Muscle of leg (tissue), 11 donors: ENCODE data around the gene SMARCD2. TPM values are rescaled to one million over a fixed set of nuclear protein-coding genes. Genes with fewer than 3 reads are reported as not detected.
A peak's percentile ranks its signal among the peaks of the same experiment; 100 is the strongest.

ENCODE experiments used
- DNase-seq: peaks from one replicate; pipeline ENCODE4 v3.0.0; 2013
- H3K27ac ChIP-seq: one replicate; pipeline ENCODE4 v1.5.1; 2013; ENCODE audit warnings: mild to moderate bottlenecking, low read length, control low read depth
- H3K27me3 ChIP-seq: one replicate; pipeline ENCODE4 v1.6.1; 2013; ENCODE audit warnings: low read length; ENCODE audit not compliant: control insufficient read depth, insufficient read depth
- H3K36me3 ChIP-seq: one replicate; pipeline ENCODE4 v1.6.1; 2013; ENCODE audit warnings: low read length; ENCODE audit not compliant: control insufficient read depth, insufficient read depth
- H3K4me1 ChIP-seq: one replicate; pipeline ENCODE4 v1.6.1; 2013; ENCODE audit warnings: low read length; ENCODE audit not compliant: control insufficient read depth, insufficient read depth
- H3K4me3 ChIP-seq: one replicate; pipeline ENCODE4 v1.5.1; 2013; ENCODE audit warnings: low read length, control low read depth
- H3K9me3 ChIP-seq: replicated peaks from 2 replicates; pipeline ENCODE4 v1.6.1; 2013; ENCODE audit warnings: low read depth, low read length; ENCODE audit not compliant: control insufficient read depth
- WGBS: methylation state at CpG from one replicate; pipeline ENCODE4 v1.1.5; 2013; ENCODE audit warnings: missing lambda C conversion rate; ENCODE audit not compliant: insufficient coverage; 5-methylcytosine and 5-hydroxymethylcytosine counted together
- polyA plus RNA-seq, 8 donors: library from polyadenylated mRNA; unstranded; fragments of 120-200 nt; gene quantifications; one replicate each; pipeline versions ENCODE4 v1.2.1 to v1.2.3, GENCODE V29; 2013; ENCODE audit warnings: inconsistent platforms in 1 of 8, low replicate concordance in 1 of 8; ENCODE audit not compliant: insufficient read length in 8 of 8, insufficient read depth in 1 of 8
- total RNA-seq: library from RNA; stranded (reverse); fragments of 120-200 nt; gene quantifications from one replicate; pipeline ENCODE4 v1.2.4, GENCODE V29; 2013

Gene SMARCD2
- total and polyA plus RNA-seq, 9 donors, result 24.5 to 41.9 (median 33.6) TPM

GRCh38 chr17:63833026-63833740 is 9.3 kb downstream of the SMARCD2 start:
- no peak overlapping the region for H3K4me3 ChIP-seq
- no peak for DNase-seq
- H3K4me1 ChIP-seq, result peaks cover 4% of the 10 kb centered on the region
- H3K27me3 ChIP-seq, result no peaks in the 10 kb centered on the region
- peaks cover 88% of the 10 kb centered on the region for H3K36me3 ChIP-seq
- no peak overlapping the region for H3K27ac ChIP-seq
- 76% methylated on average over 13 of the region's 14 CpGs for WGBS
- H3K9me3 ChIP-seq, result no peaks in the 10 kb centered on the region

- 68% methylated on average over 2 of the region's 2 CpGs for WGBS
- no peak overlapping the region for H3K27ac ChIP-seq
- no peaks in the 10 kb centered on the region for H3K9me3 ChIP-seq
- DNase-seq, result no peak
- peaks cover 5% of the 10 kb centered on the region for H3K4me1 ChIP-seq
- H3K27me3 ChIP-seq, result no peaks in the 10 kb centered on the region
- H3K4me3 ChIP-seq, result no peak overlapping the region
- H3K36me3 ChIP-seq, result peaks cover 82% of the 10 kb centered on the region
Observed at GRCh38 chr17:63832455-63832854, 10.0 kb downstream of the SMARCD2 start.

GRCh38 chr17:63832014-63832413 is 10.5 kb downstream of the SMARCD2 start:
- no peak for DNase-seq
- Histone ChIP-seq H3K9me3 (no peaks in the 10 kb centered on the region), H3K4me1 (peaks cover 5% of the 10 kb centered on the region), H3K36me3 (peaks cover 78% of the 10 kb centered on the region), H3K27me3 (no peaks in the 10 kb centered on the region), H3K27ac (no peak overlapping the region), H3K4me3 (no peak overlapping the region)
- 94% methylated on average over 2 of the region's 5 CpGs for WGBS

- H3K27ac ChIP-seq, result no peak overlapping the region
- H3K4me1 ChIP-seq, result peaks cover 5% of the 10 kb centered on the region
- H3K27me3 ChIP-seq, result no peaks in the 10 kb centered on the region
- 71% methylated on average over 3 of the region's 8 CpGs for WGBS
- DNase-seq, result no peak
- peaks cover 73% of the 10 kb centered on the region for H3K36me3 ChIP-seq
- H3K4me3 ChIP-seq, result no peak overlapping the region
- no peaks in the 10 kb centered on the region for H3K9me3 ChIP-seq
Observed at GRCh38 chr17:63831505-63831904, 11.0 kb downstream of the SMARCD2 start.

GRCh38 chr17:63830904-63831491 is 11.5 kb downstream of the SMARCD2 start:
- WGBS, result 85% methylated on average over 10 of the region's 15 CpGs
- Histone ChIP-seq H3K27me3 (no peaks in the 10 kb centered on the region), H3K4me3 (no peak overlapping the region), H3K4me1 (peaks cover 10% of the 10 kb centered on the region), H3K36me3 (peaks cover 71% of the 10 kb centered on the region), H3K27ac (no peak overlapping the region), H3K9me3 (no peaks in the 10 kb centered on the region)
- no peak for DNase-seq

- Histone ChIP-seq H3K36me3 (peaks cover 71% of the 10 kb centered on the region), H3K9me3 (no peaks in the 10 kb centered on the region), H3K4me1 (peaks cover 15% of the 10 kb centered on the region), H3K27me3 (no peaks in the 10 kb centered on the region), H3K4me3 (no peak overlapping the region), H3K27ac (no peak overlapping the region)
- WGBS, result 100% methylated on average over 2 of the region's 5 CpGs
- DNase-seq, result no peak
Observed at GRCh38 chr17:63830278-63830677, 12.2 kb downstream of the SMARCD2 start.

- no peak overlapping the region for H3K27ac ChIP-seq
- peaks cover 71% of the 10 kb centered on the region for H3K36me3 ChIP-seq
- H3K9me3 ChIP-seq, result no peaks in the 10 kb centered on the region
- H3K4me3 ChIP-seq, result no peak overlapping the region
- H3K4me1 ChIP-seq, result peaks cover 15% of the 10 kb centered on the region
- WGBS, result 100% methylated on average over 1 of the region's 3 CpGs
- no peak for DNase-seq
- H3K27me3 ChIP-seq, result no peaks in the 10 kb centered on the region
Observed at GRCh38 chr17:63828936-63829335, 13.5 kb downstream of the SMARCD2 start.

GRCh38 chr17:63827801-63828221 is 14.7 kb downstream of the SMARCD2 start:
- Histone ChIP-seq H3K27me3 (no peaks in the 10 kb centered on the region), H3K27ac (peak overlapping the region; percentile 90), H3K9me3 (no peaks in the 10 kb centered on the region), H3K36me3 (peaks cover 70% of the 10 kb centered on the region), H3K4me1 (peaks cover 15% of the 10 kb centered on the region), H3K4me3 (peak overlapping the region; percentile 92)
- DNase-seq, result no peak
- WGBS, result no CpG with 5 or more reads among the region's 19 CpGs

- DNase-seq, result peak; percentile 99
- H3K27ac ChIP-seq, result peak within 1 kb of the TSS; percentile 90
- peaks cover 68% of the 10 kb centered on the region for H3K36me3 ChIP-seq
- WGBS, result under 1% methylated on average over 45 of the region's 58 CpGs
- no peaks in the 10 kb centered on the region for H3K27me3 ChIP-seq
- no peaks in the 10 kb centered on the region for H3K9me3 ChIP-seq
- peaks cover 15% of the 10 kb centered on the region for H3K4me1 ChIP-seq
- peak within 1 kb of the TSS; percentile 92 for H3K4me3 ChIP-seq
Observed at GRCh38 chr17:63827002-63827800, 15.3 kb downstream of the SMARCD2 start, which contains the start of the genes FTSJ3 and PSMC5. FTSJ3 (minus strand) TSS chr17:63827663; CDS start chr17:63826902, 761 bp downstream. PSMC5 (plus strand) TSS chr17:63827431; CDS start chr17:63827491, 60 bp downstream.

- Histone ChIP-seq H3K4me3 (peak overlapping the region; percentile 92), H3K27me3 (no peaks in the 10 kb centered on the region), H3K9me3 (no peaks in the 10 kb centered on the region), H3K27ac (peak overlapping the region; percentile 90), H3K36me3 (peaks cover 68% of the 10 kb centered on the region), H3K4me1 (peaks cover 15% of the 10 kb centered on the region)
- no peak for DNase-seq
- WGBS, result 0% methylated on average over 17 of the region's 31 CpGs
Observed at GRCh38 chr17:63826468-63827001, 15.9 kb downstream of the SMARCD2 start.
